Measurements from ENCODE around the gene SCGB1D2.

Gene SCGB1D2

DNA sequence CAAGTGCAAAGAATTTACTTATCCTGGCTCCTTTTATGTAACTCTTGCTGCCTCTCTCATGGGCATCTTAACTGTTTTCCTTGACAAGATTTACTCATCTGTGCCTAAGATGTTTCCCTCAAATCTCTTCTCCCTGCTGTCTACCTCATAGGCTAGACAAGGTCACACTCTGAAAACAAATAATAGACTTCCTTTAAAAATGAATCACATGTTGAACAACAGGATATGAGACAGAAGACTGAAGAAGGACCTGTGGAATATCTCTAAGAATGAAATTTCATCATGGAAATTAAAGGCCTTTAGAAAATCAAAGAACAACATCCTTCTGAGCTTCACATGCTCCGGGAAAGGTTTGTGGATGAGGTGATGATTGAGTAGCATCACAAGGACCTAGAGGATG, 22.0 kb downstream of the SCGB1D2 start:
- no peak for DNase-seq

GRCh38 chr11:62266558-62266957, 24.5 kb downstream of the SCGB1D2 start:
- no peak for DNase-seq

GRCh38 chr11:62267050-62267449, 25.0 kb downstream of the SCGB1D2 start:
- DNase-seq, result no peak

GRCh38 chr11:62267576-62267975, 25.5 kb downstream of the SCGB1D2 start:
- DNase-seq, result no peak

DNA sequence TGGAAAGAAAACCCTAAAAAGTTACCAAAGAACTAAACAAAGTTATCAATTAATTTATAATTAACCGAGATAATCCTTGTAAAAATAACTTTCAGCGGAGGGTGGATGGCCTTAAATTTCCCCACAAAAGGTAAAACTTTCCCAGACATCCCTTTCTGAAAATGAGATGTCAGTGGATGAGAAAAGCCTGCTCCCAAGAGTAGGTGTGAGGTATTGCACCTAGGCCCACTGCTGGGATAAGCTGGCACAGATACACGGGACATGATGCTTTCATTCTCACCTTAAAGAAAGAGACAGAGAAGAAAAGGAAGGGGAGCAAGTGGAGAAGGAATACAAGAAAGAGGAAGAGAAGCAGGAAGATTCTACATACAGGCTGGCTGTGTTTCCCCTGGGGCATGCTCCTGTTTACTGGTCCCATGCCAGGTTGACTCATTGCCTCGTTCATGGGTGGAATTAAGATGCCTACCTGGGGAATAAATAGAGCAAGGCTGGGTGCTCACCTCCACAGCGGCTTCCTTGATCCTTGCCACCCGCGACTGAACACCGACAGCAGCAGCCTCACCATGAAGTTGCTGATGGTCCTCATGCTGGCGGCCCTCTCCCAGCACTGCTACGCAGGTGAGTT, 27.7 kb downstream of the SCGB1D2 start, which contains the start of gene SCGB2A2:
Gene SCGB2A2, plus strand, starts transcription at position 505 of the 625 bp plus-strand sequence. Its CDS starts 59 bp downstream, at position 564.
- no peak for DNase-seq

DNA sequence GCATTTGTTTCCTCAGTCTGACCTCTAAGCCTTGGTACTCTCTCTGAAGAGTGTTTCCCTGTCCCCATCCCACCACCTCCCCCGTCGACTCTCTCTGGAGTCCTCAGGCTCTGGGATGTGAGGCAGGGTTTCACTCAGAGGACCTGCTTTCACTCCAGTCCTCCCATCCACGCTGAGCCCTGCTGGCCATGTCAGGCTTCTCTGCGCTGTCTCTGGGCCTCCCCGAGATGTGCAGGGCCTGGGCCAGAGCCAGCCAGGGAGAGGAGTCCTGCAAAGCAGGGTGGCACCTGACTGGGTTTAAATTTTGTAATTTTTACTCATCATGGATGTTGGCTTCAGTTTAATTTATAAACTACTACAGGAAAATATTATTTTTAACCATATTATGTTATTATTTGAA, 31.2 kb downstream of the SCGB1D2 start:
- no peak for DNase-seq

- no peak for DNase-seq
These were observed 31.8 kb downstream of the SCGB1D2 start for GRCh38 chr11:62273789-62274275.

- DNase-seq, result no peak
These were observed 38.4 kb downstream of the SCGB1D2 start for GRCh38 chr11:62280452-62280851.

All from KG1 (cell line).